Fibroblast of villous mesenchyme (primary cell): ENCODE measurements around the gene GPR31. TPM values are rescaled to one million over a fixed set of nuclear protein-coding genes. Genes with fewer than 3 reads are reported as not detected.
"Not testable (repeated sequence)": the region's sequence is repeated elsewhere in the genome, so short reads cannot be mapped to it uniquely, and the experiment has no call there.

ENCODE experiments used
- DNase-seq: peaks from one replicate; pipeline ENCODE4 v3.0.0-alpha.2; 2010; ENCODE audit warnings: low read depth
- H3K4me3 ChIP-seq: 2 replicates; pipeline ENCODE4 v1.5.1; 2011; ENCODE audit warnings: low read depth, mild to moderate bottlenecking, low read length
- CTCF ChIP-seq: IDR thresholded peaks from 2 replicates; pipeline ENCODE4 v1.5.1; 2012; ENCODE audit warnings: low read depth, mild to moderate bottlenecking, low read length; ENCODE audit not compliant: insufficient read depth
- total RNA-seq: library from RNA; depleted of rRNA; stranded (reverse); fragments of >200 nt; gene quantifications from 2 replicates; pipeline ENCODE4 v1.2.3, GENCODE V29; 2012

GPR31 gene
- total RNA-seq, 1 donor: not detected

GRCh38 chr6:167182913-167183314, 25.1 kb upstream of the GPR31 start:
- not testable (repeated sequence) for DNase-seq, H3K4me3 ChIP-seq
- peak; percentile 13 for TF ChIP-seq CTCF

GRCh38 chr6:167181351-167181750, 23.6 kb upstream of the GPR31 start:
- H3K4me3 ChIP-seq, DNase-seq: not testable (repeated sequence)

- not testable (repeated sequence) for DNase-seq, H3K4me3 ChIP-seq
These were observed 22.3 kb upstream of the GPR31 start for GRCh38 chr6:167180086-167180485.

GRCh38 chr6:167178896-167179655, 21.3 kb upstream of the GPR31 start:
- not testable (repeated sequence) for DNase-seq, H3K4me3 ChIP-seq

- H3K4me3 ChIP-seq, DNase-seq: not testable (repeated sequence)
These were observed 19.5 kb upstream of the GPR31 start for GRCh38 chr6:167177271-167177670.

GRCh38 chr6:167172011-167172410, 14.2 kb upstream of the GPR31 start:
- DNase-seq, H3K4me3 ChIP-seq: not testable (repeated sequence)

- not testable (repeated sequence) for H3K4me3 ChIP-seq, DNase-seq
These were observed 13.5 kb upstream of the GPR31 start for GRCh38 chr6:167171300-167171699.

- DNase-seq, H3K4me3 ChIP-seq: not testable (repeated sequence)
These were observed 12.1 kb upstream of the GPR31 start for GRCh38 chr6:167169867-167170266.

- H3K4me3 ChIP-seq, DNase-seq: not testable (repeated sequence)
These were observed 10.5 kb upstream of the GPR31 start for GRCh38 chr6:167168296-167168695.

GRCh38 chr6:167167699-167168098, 9.9 kb upstream of the GPR31 start:
- not testable (repeated sequence) for H3K4me3 ChIP-seq, DNase-seq

GRCh38 chr6:167165858-167166471, 8.2 kb upstream of the GPR31 start:
- no peak overlapping the region for H3K4me3 ChIP-seq
- DNase-seq: no peak
- no peak for TF ChIP-seq CTCF

GRCh38 chr6:167164261-167164660, 6.5 kb upstream of the GPR31 start:
- no peak overlapping the region for H3K4me3 ChIP-seq
- DNase-seq: no peak
- TF ChIP-seq CTCF: no peak
